ENCODE results near the gene S100A4.

Gene S100A4

DNA sequence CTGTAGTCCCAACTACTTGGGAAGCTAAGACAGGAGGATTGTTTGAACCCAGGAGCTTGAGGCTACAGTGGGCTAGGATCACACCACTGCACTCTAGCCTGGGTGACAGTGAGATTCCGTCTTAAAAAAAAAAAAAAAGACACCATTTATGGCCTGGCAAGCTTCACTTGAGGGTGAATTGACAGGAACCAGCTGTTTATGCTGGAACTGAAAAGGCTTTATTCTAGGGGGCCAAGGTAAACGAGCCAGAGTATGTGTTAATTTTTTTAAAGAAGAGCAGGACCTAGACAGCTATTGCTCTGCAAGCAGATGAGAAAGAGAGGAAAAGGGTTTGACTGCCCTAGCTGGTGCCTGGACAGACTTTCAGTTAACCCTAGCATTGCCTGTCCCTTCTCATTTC lies 46.9 kb downstream of the S100A4 start:
- H3K36me3 Mint-ChIP-seq (ENCODE audit: low read depth): no peaks in the 10 kb centered on the region
- no peak overlapping the region for H3K4me3 Mint-ChIP-seq
- H3K9me3 Mint-ChIP-seq: no peaks in the 10 kb centered on the region
- DNase-seq: no peak
- H3K27me3 Mint-ChIP-seq: peaks cover 18% of the 10 kb centered on the region
- H3K4me1 Mint-ChIP-seq (ENCODE audit: low read depth): no peaks in the 10 kb centered on the region
- no peak overlapping the region for H3K27ac Mint-ChIP-seq

DNA sequence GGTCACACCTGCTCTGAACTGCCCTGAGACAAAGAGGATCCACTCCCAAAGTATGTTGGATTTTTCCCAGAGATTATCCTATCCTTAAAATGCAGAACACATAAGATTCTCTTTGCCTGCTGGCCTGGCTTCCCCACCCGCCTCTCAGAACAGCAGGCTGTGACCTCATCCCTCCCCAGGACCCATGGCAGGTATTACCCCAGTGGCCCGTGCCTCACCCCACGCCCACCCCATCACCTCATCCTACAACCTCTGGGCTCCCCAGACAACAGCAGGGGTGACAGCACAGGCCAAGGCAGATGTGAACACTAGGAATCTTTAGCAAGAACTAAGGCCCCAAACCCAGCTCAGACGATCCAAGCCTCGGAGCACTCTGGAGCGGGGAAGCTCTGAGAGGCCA lies 50.1 kb downstream of the S100A4 start:
- DNase-seq: no peak
- Mint-ChIP-seq H3K36me3 (ENCODE audit: low read depth) (no peaks in the 10 kb centered on the region), H3K27me3 (peaks cover 18% of the 10 kb centered on the region)

DNA sequence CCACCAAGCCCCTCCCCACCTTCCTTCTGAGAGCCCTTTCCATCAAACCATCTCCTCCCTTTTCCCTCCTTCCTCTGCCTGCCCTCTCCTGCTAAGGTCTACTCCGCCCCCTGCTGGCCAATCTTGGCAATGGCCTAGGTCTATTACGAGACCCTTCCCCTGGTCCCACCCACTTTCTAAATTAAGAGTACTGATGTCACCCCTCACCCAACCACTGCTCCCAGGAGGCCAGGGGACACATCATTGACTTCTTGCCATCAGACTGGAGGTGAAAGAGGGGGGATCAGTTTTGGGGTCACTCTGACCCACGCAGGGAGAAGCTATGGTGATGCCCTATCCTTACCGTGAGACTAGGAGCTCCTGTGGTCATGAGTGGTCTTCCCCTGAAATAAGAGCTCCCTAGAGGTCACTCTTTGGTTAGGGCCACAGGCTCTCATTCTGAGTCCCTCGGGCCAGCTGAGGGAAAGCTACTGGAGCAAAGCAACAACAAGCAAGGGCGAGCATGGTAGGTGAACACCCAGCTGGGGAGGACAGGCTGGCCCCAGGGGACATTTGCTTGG lies 50.5 kb downstream of the S100A4 start:
- peak; percentile 83 for DNase-seq
- H3K36me3 Mint-ChIP-seq (ENCODE audit: low read depth): no peaks in the 10 kb centered on the region
- no peaks in the 10 kb centered on the region for H3K4me1 Mint-ChIP-seq (ENCODE audit: low read depth)
- peaks cover 17% of the 10 kb centered on the region for H3K27me3 Mint-ChIP-seq
- no peak overlapping the region for H3K4me3 Mint-ChIP-seq
- no peaks in the 10 kb centered on the region for H3K9me3 Mint-ChIP-seq
- H3K27ac Mint-ChIP-seq: no peak overlapping the region

More for the DNA sequence above, 50.1 kb downstream of the S100A4 start:
- no peaks in the 10 kb centered on the region for H3K9me3 Mint-ChIP-seq
- no peak overlapping the region for H3K4me3 Mint-ChIP-seq
- no peaks in the 10 kb centered on the region for H3K4me1 Mint-ChIP-seq (ENCODE audit: low read depth)
- H3K27ac Mint-ChIP-seq: no peak overlapping the region
